Uterus (tissue), 4 donors: Measurements from ENCODE around the gene PLIN4. TPM values are rescaled to one million over a fixed set of nuclear protein-coding genes. Genes with fewer than 3 reads are reported as not detected.
A peak's percentile ranks its signal among the peaks of the same experiment; 100 is the strongest.

ENCODE experiments used
- DNase-seq, 2 donors: peaks; one replicate each; pipeline ENCODE4 v3.0.0-alpha.2; 2019 to 2020
- H3K27ac ChIP-seq, 2 donors: fragments of 200-600 bp; sonication (generic); 1 replicate in 1 of 2; 2 replicates in 1 of 2; pipeline ENCODE4 v1.5.1; 2016 to 2018
- H3K27me3 ChIP-seq, 2 donors: fragments of 200-600 bp; sonication (generic); one replicate each; pipeline ENCODE4 v1.5.1; 2018 to 2019; ENCODE audit warnings: control low read depth in 1 of 2
- H3K36me3 ChIP-seq, 2 donors: fragments of 200-600 bp; sonication (generic); one replicate each; pipeline ENCODE4 v1.5.1; 2019; ENCODE audit warnings: control low read depth in 1 of 2
- H3K4me1 ChIP-seq, 2 donors: fragments of 200-600 bp; sonication (generic); one replicate each; pipeline ENCODE4 v1.5.1; 2018 to 2019; ENCODE audit warnings: control low read depth in 1 of 2
- H3K4me3 ChIP-seq, 2 donors: fragments of 200-600 bp; sonication (generic); 1 replicate in 1 of 2; 2 replicates in 1 of 2; pipeline ENCODE4 v1.5.1; 2018 to 2019; ENCODE audit warnings: mild to moderate bottlenecking in 1 of 2
- H3K9me3 ChIP-seq, 2 donors: fragments of 200-600 bp; sonication (generic); one replicate each; pipeline ENCODE4 v1.5.1; 2019; ENCODE audit warnings: control low read depth in 1 of 2
- POLR2A ChIP-seq, 2 donors: fragments of 450-650 bp; IDR thresholded peaks; one replicate each; pipeline ENCODE4 v1.6.1; 2016; ENCODE audit warnings: antibody characterized with exemption in 2 of 2, mild to moderate bottlenecking in 1 of 2, moderate library complexity in 1 of 2
- intact Hi-C: fragments of 100-400 bp; cut with DNase I; formaldehyde crosslinking; loops from one replicate; pipeline ENCODE4 v1.15.1; 2023; ENCODE audit warnings: low total_unique reads
- total RNA-seq, 4 donors: library from RNA; depleted of rRNA in 3 of 4; stranded (reverse); fragments of >200 nt in 3 of 4; gene quantifications; one replicate each; pipeline versions ENCODE4 v1.1.0 to v1.2.4, GENCODE V29; 2014 to 2023
- TF ChIP-seq, protein P1 (sequence below), 4 experiments: fragments of 200-600 bp in 2 of 4; fragments of 450-650 bp in 2 of 4; sonication (generic) in 2 of 4; IDR thresholded peaks; one replicate each; pipeline ENCODE4 v1.5.1; 2016 to 2019; ENCODE audit warnings: antibody characterized with exemption in 4 of 4, mild to moderate bottlenecking in 2 of 4, moderate library complexity in 1 of 4
- donor health status: DM: yes; HTN: yes; CAD: no.

Gene PLIN4
- total RNA-seq, 4 donors from 2014 or later: 7.9 to 78.3 (median 16.2) TPM

GRCh38 chr19:4516939-4517300 is 1.4 kb downstream of the PLIN4 start:
- Histone ChIP-seq H3K27me3 (no peaks in the 10 kb centered on the region), H3K4me3 (peak overlapping the region in 1 of 2 donors; percentile 49), H3K9me3 (no peaks in the 10 kb centered on the region), H3K36me3 (no peaks in the 10 kb centered on the region), H3K4me1 (peaks cover 0 to 14% of the 10 kb centered on the region in 2 donors), H3K27ac (peak overlapping the region; percentile 85 to 92)
- TF ChIP-seq, protein P1, sequence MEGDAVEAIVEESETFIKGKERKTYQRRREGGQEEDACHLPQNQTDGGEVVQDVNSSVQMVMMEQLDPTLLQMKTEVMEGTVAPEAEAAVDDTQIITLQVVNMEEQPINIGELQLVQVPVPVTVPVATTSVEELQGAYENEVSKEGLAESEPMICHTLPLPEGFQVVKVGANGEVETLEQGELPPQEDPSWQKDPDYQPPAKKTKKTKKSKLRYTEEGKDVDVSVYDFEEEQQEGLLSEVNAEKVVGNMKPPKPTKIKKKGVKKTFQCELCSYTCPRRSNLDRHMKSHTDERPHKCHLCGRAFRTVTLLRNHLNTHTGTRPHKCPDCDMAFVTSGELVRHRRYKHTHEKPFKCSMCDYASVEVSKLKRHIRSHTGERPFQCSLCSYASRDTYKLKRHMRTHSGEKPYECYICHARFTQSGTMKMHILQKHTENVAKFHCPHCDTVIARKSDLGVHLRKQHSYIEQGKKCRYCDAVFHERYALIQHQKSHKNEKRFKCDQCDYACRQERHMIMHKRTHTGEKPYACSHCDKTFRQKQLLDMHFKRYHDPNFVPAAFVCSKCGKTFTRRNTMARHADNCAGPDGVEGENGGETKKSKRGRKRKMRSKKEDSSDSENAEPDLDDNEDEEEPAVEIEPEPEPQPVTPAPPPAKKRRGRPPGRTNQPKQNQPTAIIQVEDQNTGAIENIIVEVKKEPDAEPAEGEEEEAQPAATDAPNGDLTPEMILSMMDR (IDR thresholded peaks at IDR 0.05): no peak
- no peak for TF ChIP-seq POLR2A (IDR thresholded peaks at IDR 0.05)
- intact Hi-C loops: no loop called here
- DNase-seq: no peak

GRCh38 chr19:4516199-4516938 is 1.9 kb downstream of the PLIN4 start:
- intact Hi-C loops: no loop called here
- Histone ChIP-seq H3K9me3 (no peaks in the 10 kb centered on the region), H3K36me3 (no peaks in the 10 kb centered on the region), H3K4me3 (no peak overlapping the region), H3K27me3 (no peaks in the 10 kb centered on the region), H3K4me1 (peaks cover 0 to 14% of the 10 kb centered on the region in 2 donors), H3K27ac (peak overlapping the region; percentile 85 to 92)
- TF ChIP-seq, protein P1 (IDR thresholded peaks at IDR 0.05): no peak
- no peak for TF ChIP-seq POLR2A (IDR thresholded peaks at IDR 0.05)
- DNase-seq: no peak

DNA sequence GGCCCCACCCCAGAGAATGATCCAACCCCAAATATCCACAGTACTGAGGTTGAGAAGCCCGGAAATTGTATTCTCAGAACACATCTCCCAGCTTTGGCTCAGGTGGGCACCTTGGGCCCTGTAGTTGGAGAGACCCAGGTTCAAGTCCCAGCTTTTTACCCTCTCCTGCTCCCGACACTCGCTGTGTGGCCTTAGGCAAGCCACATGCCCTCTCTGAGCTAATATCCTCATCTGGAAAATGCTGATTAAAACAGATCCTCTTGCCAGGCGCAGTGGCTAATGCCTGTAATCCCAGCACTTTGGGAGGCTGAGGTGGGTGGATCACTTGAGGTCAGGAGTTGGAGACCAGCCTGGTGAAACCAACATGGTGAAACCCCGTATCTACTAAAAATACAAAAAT is 2.6 kb downstream of the PLIN4 start:
- Histone ChIP-seq H3K4me3 (no peak overlapping the region), H3K9me3 (no peaks in the 10 kb centered on the region), H3K4me1 (peaks cover 0 to 14% of the 10 kb centered on the region in 2 donors), H3K27ac (no peak overlapping the region), H3K36me3 (no peaks in the 10 kb centered on the region), H3K27me3 (no peaks in the 10 kb centered on the region)
- no peak for DNase-seq
- intact Hi-C loops: no loop called here
- TF ChIP-seq, protein P1 (IDR thresholded peaks at IDR 0.05): no peak
- no peak for TF ChIP-seq POLR2A (IDR thresholded peaks at IDR 0.05)

DNA sequence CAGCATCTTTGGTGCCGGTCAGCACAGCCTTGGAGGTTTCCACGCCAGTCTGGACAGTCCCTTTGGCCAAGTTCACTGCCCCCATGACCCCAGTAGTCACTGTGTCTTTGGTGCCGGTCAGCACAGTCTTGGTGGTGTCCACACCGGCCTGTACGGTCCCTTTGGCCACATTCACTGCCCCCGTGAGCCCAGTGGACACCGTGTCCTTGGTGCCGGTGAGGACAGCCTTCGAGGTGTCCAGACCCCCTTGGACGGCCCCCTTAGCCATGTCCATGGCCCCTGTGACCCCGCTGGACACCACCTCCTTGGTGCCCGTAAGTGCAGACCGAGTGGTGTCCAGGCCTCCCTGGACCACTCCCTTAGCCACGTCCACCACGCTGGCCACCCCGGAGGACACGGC is 5.0 kb downstream of the PLIN4 start:
- H3K4me3 ChIP-seq: no peak overlapping the region
- intact Hi-C loops: no loop called here
- H3K27ac ChIP-seq: no peak overlapping the region
- DNase-seq: no peak
- TF ChIP-seq, protein P1 (IDR thresholded peaks at IDR 0.05): no peak
- TF ChIP-seq POLR2A (IDR thresholded peaks at IDR 0.05): no peak
- H3K36me3 ChIP-seq: no peaks in the 10 kb centered on the region
- H3K4me1 ChIP-seq: peaks cover 0 to 3% of the 10 kb centered on the region in 2 donors
- no peaks in the 10 kb centered on the region for H3K9me3 ChIP-seq
- no peaks in the 10 kb centered on the region for H3K27me3 ChIP-seq

- no peak for DNase-seq
- Histone ChIP-seq H3K9me3 (no peaks in the 10 kb centered on the region), H3K4me3 (no peak overlapping the region), H3K36me3 (no peaks in the 10 kb centered on the region), H3K27me3 (no peaks in the 10 kb centered on the region), H3K27ac (no peak overlapping the region), H3K4me1 (no peaks in the 10 kb centered on the region)
- intact Hi-C loops: no loop called here
- TF ChIP-seq, protein P1 (IDR thresholded peaks at IDR 0.05): no peak
- no peak for TF ChIP-seq POLR2A (IDR thresholded peaks at IDR 0.05)
Measured at GRCh38 chr19:4512070-4512469, 6.2 kb downstream of the PLIN4 start.
